DND-41 (cell line): ENCODE data around the gene WDR45.

Experiments
- EZH2 ChIP-seq: IDR thresholded peaks from 3 replicates; pipeline ENCODE4 v1.6.1; 2012; ENCODE audit warnings: borderline replicate concordance, low read depth, mild to moderate bottlenecking, moderate library complexity, low read length, inconsistent platforms; ENCODE audit not compliant: severe bottlenecking
- TF ChIP-seq, protein P1 (sequence below): IDR thresholded peaks from 2 replicates; pipeline ENCODE4 v1.5.1; 2012; ENCODE audit warnings: borderline replicate concordance, low read length, moderate library complexity, mild to moderate bottlenecking; ENCODE audit not compliant: poor library complexity, severe bottlenecking; ENCODE audit errors: extremely low read depth

DNA sequence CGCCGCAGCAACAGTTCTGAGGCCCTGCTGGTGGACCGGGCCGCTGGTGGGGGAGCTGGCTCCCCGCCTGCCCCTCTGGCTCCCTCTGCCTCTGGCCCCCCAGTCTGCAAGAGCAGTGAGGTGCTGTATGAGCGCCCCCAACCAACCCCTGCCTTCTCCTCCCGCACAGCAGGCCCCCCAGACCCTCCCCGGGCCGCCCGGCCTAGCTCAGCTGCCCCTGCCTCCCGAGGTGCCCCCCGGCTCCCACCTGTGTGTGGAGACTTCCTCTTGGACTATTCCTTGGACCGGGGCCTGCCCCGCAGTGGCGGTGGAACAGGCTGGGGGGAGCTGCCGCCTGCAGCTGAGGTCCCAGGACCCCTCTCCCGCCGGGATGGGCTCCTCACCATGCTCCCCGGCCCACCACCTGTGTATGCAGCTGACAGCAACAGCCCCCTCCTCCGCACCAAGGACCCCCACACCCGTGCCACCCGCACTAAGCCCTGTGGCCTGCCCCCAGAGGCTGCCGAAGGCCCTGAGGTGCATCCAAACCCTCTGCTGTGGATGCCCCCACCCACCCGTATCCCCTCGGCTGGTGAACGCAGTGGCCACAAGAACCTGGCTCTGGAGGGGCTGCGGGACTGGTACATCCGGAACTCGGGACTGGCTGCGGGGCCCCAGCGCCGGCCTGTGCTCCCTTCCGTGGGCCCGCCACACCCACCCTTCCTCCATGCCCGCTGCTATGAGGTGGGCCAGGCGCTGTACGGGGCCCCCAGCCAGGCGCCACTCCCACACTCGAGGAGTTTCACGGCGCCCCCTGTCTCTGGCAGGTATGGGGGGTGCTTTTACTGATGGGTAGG, 12.2 kb downstream of the WDR45 start:
- TF ChIP-seq, protein P1, sequence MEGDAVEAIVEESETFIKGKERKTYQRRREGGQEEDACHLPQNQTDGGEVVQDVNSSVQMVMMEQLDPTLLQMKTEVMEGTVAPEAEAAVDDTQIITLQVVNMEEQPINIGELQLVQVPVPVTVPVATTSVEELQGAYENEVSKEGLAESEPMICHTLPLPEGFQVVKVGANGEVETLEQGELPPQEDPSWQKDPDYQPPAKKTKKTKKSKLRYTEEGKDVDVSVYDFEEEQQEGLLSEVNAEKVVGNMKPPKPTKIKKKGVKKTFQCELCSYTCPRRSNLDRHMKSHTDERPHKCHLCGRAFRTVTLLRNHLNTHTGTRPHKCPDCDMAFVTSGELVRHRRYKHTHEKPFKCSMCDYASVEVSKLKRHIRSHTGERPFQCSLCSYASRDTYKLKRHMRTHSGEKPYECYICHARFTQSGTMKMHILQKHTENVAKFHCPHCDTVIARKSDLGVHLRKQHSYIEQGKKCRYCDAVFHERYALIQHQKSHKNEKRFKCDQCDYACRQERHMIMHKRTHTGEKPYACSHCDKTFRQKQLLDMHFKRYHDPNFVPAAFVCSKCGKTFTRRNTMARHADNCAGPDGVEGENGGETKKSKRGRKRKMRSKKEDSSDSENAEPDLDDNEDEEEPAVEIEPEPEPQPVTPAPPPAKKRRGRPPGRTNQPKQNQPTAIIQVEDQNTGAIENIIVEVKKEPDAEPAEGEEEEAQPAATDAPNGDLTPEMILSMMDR, result no peak
- no peak for TF ChIP-seq EZH2
